ENCODE measurements around the gene KIRREL3.
A peak's percentile ranks its signal among the peaks of the same experiment; 100 is the strongest.

The KIRREL3 gene

DNA sequence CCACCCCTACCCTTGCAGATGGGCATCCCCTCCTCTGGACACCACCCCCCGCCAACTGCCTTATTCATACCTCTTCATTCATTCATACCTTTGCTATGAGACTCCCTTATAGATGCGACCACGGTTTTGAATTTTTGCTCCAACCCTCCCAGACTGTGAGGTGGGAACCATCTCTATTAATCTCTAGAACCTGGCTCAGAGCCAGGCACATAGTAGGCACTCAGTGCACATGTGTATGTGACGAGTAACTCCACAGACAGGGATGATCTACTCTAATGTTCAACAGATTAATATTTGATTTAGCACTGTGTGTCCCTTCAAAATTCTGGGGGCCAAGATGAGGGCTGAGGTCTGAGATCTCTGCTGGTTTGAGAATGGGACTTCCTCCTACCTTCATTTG, 424.7 kb downstream of the KIRREL3 start:
- TF ChIP-seq, protein P1, sequence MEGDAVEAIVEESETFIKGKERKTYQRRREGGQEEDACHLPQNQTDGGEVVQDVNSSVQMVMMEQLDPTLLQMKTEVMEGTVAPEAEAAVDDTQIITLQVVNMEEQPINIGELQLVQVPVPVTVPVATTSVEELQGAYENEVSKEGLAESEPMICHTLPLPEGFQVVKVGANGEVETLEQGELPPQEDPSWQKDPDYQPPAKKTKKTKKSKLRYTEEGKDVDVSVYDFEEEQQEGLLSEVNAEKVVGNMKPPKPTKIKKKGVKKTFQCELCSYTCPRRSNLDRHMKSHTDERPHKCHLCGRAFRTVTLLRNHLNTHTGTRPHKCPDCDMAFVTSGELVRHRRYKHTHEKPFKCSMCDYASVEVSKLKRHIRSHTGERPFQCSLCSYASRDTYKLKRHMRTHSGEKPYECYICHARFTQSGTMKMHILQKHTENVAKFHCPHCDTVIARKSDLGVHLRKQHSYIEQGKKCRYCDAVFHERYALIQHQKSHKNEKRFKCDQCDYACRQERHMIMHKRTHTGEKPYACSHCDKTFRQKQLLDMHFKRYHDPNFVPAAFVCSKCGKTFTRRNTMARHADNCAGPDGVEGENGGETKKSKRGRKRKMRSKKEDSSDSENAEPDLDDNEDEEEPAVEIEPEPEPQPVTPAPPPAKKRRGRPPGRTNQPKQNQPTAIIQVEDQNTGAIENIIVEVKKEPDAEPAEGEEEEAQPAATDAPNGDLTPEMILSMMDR (conservative IDR thresholded peaks at IDR 0.05; ENCODE audit: low read length): no peak
- DNase-seq (ENCODE audit: low read depth): no peak
- no peak overlapping the region for H3K4me3 ChIP-seq (ENCODE audit: low read length)

DNA sequence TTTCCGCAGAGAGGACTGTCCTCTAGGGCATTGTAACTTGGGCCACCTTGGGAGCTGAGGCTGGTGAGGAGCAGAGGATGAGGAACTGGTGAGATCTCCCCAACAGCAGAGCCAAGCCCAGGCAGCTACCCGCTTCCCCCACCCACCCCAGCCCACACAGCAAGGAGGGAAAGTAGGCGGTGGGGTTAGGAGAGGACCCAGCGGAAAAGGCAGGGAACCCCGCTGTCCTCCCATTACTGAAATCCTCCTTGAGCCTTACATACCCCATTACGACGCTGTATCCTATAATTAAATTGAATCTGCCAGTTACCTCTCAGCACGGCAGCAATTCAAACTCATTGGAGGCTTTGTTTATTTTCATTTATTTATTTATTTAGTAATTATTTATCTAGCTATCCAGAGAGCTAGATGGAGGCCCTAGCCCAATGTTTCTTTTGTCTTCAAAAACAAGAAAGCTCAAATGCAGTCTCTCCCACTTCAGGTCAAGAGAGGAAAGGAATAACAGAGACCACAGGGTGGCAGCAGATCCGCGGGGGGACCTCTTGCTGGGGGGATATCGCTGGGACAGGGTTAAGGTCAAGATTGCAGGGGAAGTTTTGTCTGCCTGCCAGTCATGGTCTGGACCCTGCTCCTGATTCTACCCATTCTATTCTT, 427.1 kb downstream of the KIRREL3 start:
- no peak for DNase-seq (ENCODE audit: low read depth)

DNA sequence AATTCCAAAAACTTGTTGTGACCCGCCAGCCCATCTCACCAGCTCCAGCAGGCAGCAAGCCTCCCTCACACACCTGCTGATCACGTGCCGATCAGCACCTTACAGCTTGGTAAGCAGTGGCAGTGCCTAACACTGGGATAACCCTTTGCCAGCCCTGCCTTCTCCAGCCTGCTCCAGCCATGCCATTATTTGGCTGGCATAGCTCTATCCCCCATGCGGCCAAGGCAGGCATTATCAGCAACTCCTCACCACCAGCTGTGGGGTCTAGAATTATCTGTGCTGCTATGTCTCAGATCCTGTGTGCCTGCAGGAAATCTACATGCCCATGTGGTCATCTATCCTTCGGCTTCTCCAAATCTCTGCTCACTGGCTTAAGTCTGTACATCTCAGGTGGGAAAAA, 430.1 kb downstream of the KIRREL3 start:
- no peak for DNase-seq (ENCODE audit: low read depth)
- H3K4me3 ChIP-seq (ENCODE audit: low read length): no peak overlapping the region
- TF ChIP-seq, protein P1 (conservative IDR thresholded peaks at IDR 0.05; ENCODE audit: low read length): no peak

More for the DNA sequence above, 427.1 kb downstream of the KIRREL3 start:
- TF ChIP-seq, protein P1 (conservative IDR thresholded peaks at IDR 0.05; ENCODE audit: low read length): peak; percentile 40
- H3K4me3 ChIP-seq (ENCODE audit: low read length): no peak overlapping the region

DNA sequence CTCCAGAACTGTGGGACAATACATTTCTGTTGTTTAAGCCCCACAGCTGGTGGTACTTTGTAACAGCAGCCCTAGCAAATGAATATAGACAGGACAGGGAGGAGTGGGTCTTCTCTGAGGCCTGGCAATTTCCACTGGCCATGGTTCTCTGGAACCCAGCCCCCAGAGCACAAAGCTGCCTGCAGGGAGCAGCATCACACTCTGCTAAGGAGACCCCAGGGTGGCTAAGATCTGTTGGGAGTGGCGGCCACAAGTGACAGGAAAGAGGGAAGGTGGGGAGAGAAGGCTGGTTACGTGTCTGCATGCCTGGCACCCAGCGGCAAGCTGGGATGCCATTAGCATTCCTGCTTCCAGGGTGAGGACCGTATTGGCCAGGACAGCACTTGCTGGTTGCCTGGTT, 433.2 kb downstream of the KIRREL3 start:
- TF ChIP-seq, protein P1 (conservative IDR thresholded peaks at IDR 0.05; ENCODE audit: low read length): no peak
- DNase-seq (ENCODE audit: low read depth): no peak
- no peak overlapping the region for H3K4me3 ChIP-seq (ENCODE audit: low read length)

DNA sequence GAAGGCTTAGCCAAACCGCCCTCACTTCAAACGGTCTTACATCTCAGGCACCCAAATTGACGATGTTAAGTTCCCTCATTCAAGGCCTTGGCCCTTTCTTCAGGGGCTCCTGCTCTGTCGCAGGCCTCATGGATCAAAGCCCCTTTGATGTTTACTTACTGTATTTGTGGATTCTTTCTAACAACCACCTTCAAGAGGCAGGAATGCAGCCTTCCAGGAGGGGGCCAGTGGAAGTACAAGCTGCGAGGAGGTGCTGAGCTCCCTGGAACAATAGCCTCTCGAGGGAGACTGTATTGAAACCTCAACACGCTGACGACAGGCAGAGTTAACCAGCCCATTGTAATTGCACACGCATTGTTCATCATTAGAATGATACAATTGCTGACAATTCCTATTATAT, 436.0 kb downstream of the KIRREL3 start:
- no peak for DNase-seq (ENCODE audit: low read depth)
- H3K4me3 ChIP-seq (ENCODE audit: low read length): no peak overlapping the region
- TF ChIP-seq, protein P1 (conservative IDR thresholded peaks at IDR 0.05; ENCODE audit: low read length): no peak

DNA sequence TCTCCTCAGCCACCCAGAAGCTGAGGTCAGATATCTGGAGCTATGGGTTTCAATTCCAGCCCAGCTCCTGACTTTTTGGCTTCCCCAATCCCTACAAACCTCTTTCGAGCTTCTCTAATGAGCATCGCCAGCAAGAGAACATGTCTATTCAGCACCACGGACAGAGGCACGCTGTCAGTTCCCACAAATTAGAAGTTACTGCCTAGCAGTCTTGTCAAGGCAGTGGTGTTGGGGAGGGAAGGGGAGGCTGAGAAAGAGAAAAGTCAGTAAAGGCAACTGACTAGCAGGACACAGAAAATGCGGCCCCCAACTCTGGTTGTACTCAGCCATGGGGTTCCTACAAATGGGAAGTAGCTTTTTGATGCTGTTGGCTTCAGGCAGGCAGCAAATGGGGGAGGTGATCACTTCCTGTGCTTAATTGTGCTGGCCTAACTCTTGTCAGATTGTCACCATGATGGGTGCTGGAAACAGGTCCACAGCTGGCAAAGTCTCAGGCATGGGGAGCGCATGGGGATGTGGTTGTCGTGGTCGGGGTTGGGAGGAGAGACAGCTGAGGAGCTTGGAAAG, 439.2 kb downstream of the KIRREL3 start:
- H3K4me3 ChIP-seq (ENCODE audit: low read length): no peak overlapping the region
- TF ChIP-seq, protein P1 (conservative IDR thresholded peaks at IDR 0.05; ENCODE audit: low read length): no peak
- peak; percentile 58 for DNase-seq (ENCODE audit: low read depth)

DNA sequence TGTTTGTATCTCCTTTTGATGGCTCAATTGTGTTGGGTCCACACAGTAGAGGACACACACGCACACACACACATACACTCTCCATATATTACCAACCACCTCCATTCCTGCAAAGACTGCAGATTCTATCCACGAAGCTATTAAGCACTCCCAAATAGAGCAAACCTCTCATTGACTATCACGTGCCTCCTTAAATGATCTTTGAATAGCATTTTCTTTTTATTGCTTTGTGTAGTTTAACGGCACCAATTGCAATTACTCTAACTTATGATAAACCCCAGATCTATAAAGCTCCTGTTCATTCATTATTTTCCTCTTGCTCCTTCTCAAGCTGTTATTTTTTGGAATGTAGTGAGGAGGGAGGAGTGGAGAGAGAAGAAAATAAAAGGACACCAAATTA, 440.3 kb downstream of the KIRREL3 start:
- TF ChIP-seq, protein P1 (conservative IDR thresholded peaks at IDR 0.05; ENCODE audit: low read length): no peak
- no peak overlapping the region for H3K4me3 ChIP-seq (ENCODE audit: low read length)
- no peak for DNase-seq (ENCODE audit: low read depth)

All from AG10803 (cell line).